HL-60 (cell line): ENCODE data around the gene POU2AF1.

Source experiments
- DNase-seq, 2 experiments: peaks; one replicate each; pipeline ENCODE4 v3.0.0-alpha.2; 2010 to 2020; ENCODE audit warnings: low read depth in 1 of 2, low spot score in 1 of 2
- H3K27ac ChIP-seq: fragments of 250-450 bp; sonication (Bioruptor Pico); replicated peaks from 2 replicates; pipeline ENCODE4 v1.5.1; 2020; ENCODE audit warnings: mild to moderate bottlenecking, moderate library complexity
- H3K27me3 ChIP-seq: fragments of 250-450 bp; sonication (Bioruptor Pico); 2 replicates; pipeline ENCODE4 v1.5.1; 2021; ENCODE audit warnings: mild to moderate bottlenecking, moderate library complexity; ENCODE audit not compliant: insufficient read depth, poor library complexity, severe bottlenecking
- H3K4me3 ChIP-seq: replicated peaks from 2 replicates; pipeline ENCODE4 v1.5.1; 2011; ENCODE audit warnings: mild to moderate bottlenecking, control low read depth, low read length; ENCODE audit not compliant: insufficient read depth
- CTCF ChIP-seq: IDR thresholded peaks from one replicate; pipeline ENCODE4 v1.5.1; 2011; ENCODE audit warnings: low read length, control low read depth, inconsistent platforms; ENCODE audit not compliant: insufficient read depth
- GABPA ChIP-seq: IDR thresholded peaks from 2 replicates; pipeline ENCODE4 v1.6.1; 2012; ENCODE audit warnings: low read depth
- POLR2AphosphoS5 ChIP-seq: IDR thresholded peaks from 2 replicates; pipeline ENCODE4 v1.6.1; 2012; ENCODE audit warnings: low read depth
- REST ChIP-seq: IDR thresholded peaks from 2 replicates; pipeline ENCODE4 v1.6.1; 2012; ENCODE audit warnings: low read depth; ENCODE audit not compliant: insufficient replicate concordance
- SPI1 ChIP-seq: IDR thresholded peaks from 2 replicates; pipeline ENCODE4 v1.6.1; 2012; ENCODE audit warnings: low read depth, mild to moderate bottlenecking, borderline replicate concordance

The POU2AF1 gene

GRCh38 chr11:111421251-111421650 lies 42.2 kb upstream of the POU2AF1 start:
- TF ChIP-seq REST = no peak
- TF ChIP-seq GABPA = no peak
- no peak for TF ChIP-seq POLR2AphosphoS5
- TF ChIP-seq SPI1 = no peak
- no peak for TF ChIP-seq CTCF
- Histone ChIP-seq H3K27me3 (no peaks in the 10 kb centered on the region), H3K27ac (no peak overlapping the region), H3K4me3 (no peak overlapping the region)
- DNase-seq = no peak

- Histone ChIP-seq H3K27ac (no peak overlapping the region), H3K27me3 (no peaks in the 10 kb centered on the region), H3K4me3 (no peak overlapping the region)
- no peak for TF ChIP-seq REST
- no peak for TF ChIP-seq GABPA
- no peak for TF ChIP-seq SPI1
- no peak for TF ChIP-seq CTCF
- no peak for TF ChIP-seq POLR2AphosphoS5
- DNase-seq = no peak
Observed at GRCh38 chr11:111419641-111420327, 40.7 kb upstream of the POU2AF1 start.

GRCh38 chr11:111419181-111419580 lies 40.1 kb upstream of the POU2AF1 start:
- H3K4me3 ChIP-seq = no peak overlapping the region
- DNase-seq = no peak
- H3K27ac ChIP-seq = no peak overlapping the region
- H3K27me3 ChIP-seq = no peaks in the 10 kb centered on the region
- no peak for TF ChIP-seq SPI1
- no peak for TF ChIP-seq GABPA

- H3K27me3 ChIP-seq = no peaks in the 10 kb centered on the region
- no peak for DNase-seq
- H3K4me3 ChIP-seq = no peak overlapping the region
- TF ChIP-seq CTCF (no peak), REST (no peak), SPI1 (no peak), POLR2AphosphoS5 (no peak), GABPA (no peak)
- H3K27ac ChIP-seq = no peak overlapping the region
Observed at GRCh38 chr11:111418436-111418787, 39.3 kb upstream of the POU2AF1 start.
